ENCODE data around the gene PKM. TPM values are rescaled to one million over a fixed set of nuclear protein-coding genes. Genes with fewer than 3 reads are reported as not detected.

PKM gene
- total RNA-seq, 2 experiments from 2014 or later, result 202 to 203 TPM

- no peaks in the 10 kb centered on the region for H3K36me3 ChIP-seq (ENCODE audit: insufficient read depth, low read length)
- CTCF ChIA-PET, result interaction anchor here (0.7 to 1.6 kb wide), 2 partner anchors 158 to 410 kb away, joined by 3 to 4 read pairs; no protein-coding TSS in a partner anchor
- intact Hi-C loops (cut with DNase I, micrococcal nuclease), result no loop called here
- peaks cover 7% of the 10 kb centered on the region for H3K4me1 ChIP-seq (ENCODE audit: insufficient read depth, low read length)
- Mint-ChIP-seq H3K4me3 (no peak overlapping the region), H3K4me1 (ENCODE audit: low read depth) (peaks cover 8% of the 10 kb centered on the region), H3K27me3 (no peaks in the 10 kb centered on the region), H3K36me3 (ENCODE audit: low read depth) (no peaks in the 10 kb centered on the region), H3K9me3 (no peaks in the 10 kb centered on the region), H3K27ac (no peak overlapping the region)
- H3K4me3 ChIP-seq (ENCODE audit: low read length), result no peak overlapping the region
- H3K27me3 ChIP-seq (ENCODE audit: control insufficient read depth in 1 of 2, insufficient read depth in 2 of 2, low read length in 2 of 2), result no peaks in the 10 kb centered on the region
- TF ChIP-seq CTCF (IDR thresholded peaks at IDR 0.05), result no peak
- POLR2A ChIA-PET, result no interaction called here
- no peaks in the 10 kb centered on the region for H3K9me3 ChIP-seq (ENCODE audit: control insufficient read depth in 1 of 2, insufficient read depth in 1 of 2, low read length in 2 of 2)
- ATAC-seq (ENCODE audit: poor library complexity) (no peak), DNase-seq (no peak)
- no peak overlapping the region for H3K27ac ChIP-seq (ENCODE audit: low read depth in 1 of 2, low read length in 2 of 2)
Measured at GRCh38 chr15:72153269-72154000, 77.6 kb downstream of the PKM start.

Other genes starting within 250 kb of the PKM start
- 10 to 100 TPM; 23.4 to 29.1 TPM for gene MYO9A, start 113.0 kb downstream of the PKM start, total RNA-seq
- under 1 TPM in 1 of 2 experiments, not detected in 1; 0.14 TPM for gene SENP8, start 112.8 kb downstream of the PKM start, total RNA-seq
- not detected for gene GRAMD2A, start 33.4 kb downstream of the PKM start, total RNA-seq
- 100 to 1,000 TPM; 128 to 133 TPM for gene PARP6, start 41.4 kb upstream of the PKM start, total RNA-seq
- gene CELF6, start 89.0 kb upstream of the PKM start, total RNA-seq, result 1 to 10 TPM; 2.4 TPM
- 10 to 100 TPM; 66.3 to 66.9 TPM for gene HEXA, start 144.8 kb upstream of the PKM start, total RNA-seq
- not detected for gene TMEM202, start 167.1 kb upstream of the PKM start, total RNA-seq
- 100 to 1,000 TPM; 281 to 283 TPM for gene ARIH1, start 243.1 kb upstream of the PKM start, total RNA-seq

Measured in CD4-positive, alpha-beta T cell (primary cell).